Stomach (tissue), 9 donors: Measurements from ENCODE around the gene AKAP6. TPM values are rescaled to one million over a fixed set of nuclear protein-coding genes. Genes with fewer than 3 reads are reported as not detected.

Experiments
- DNase-seq, 2 donors: peaks; one replicate each; pipeline versions ENCODE4 v3.0.0 to v3.0.0-alpha.2; 2013 to 2019
- H3K27ac ChIP-seq, 5 donors: fragments of 200-600 bp in 4 of 5; sonication (generic) in 4 of 5; one replicate each; pipeline ENCODE4 v1.5.1; 2013 to 2019; ENCODE audit warnings: mild to moderate bottlenecking in 1 of 5, moderate library complexity in 1 of 5
- H3K27me3 ChIP-seq, 3 donors: fragments of 200-600 bp; sonication (generic); one replicate each; pipeline ENCODE4 v1.5.1; 2017 to 2019; ENCODE audit warnings: mixed run types in 1 of 3
- H3K36me3 ChIP-seq, 4 donors: fragments of 200-600 bp; sonication (generic); 1 replicate in 3 of 4; 2 replicates in 1 of 4; pipeline ENCODE4 v1.5.1; 2016 to 2019
- H3K4me1 ChIP-seq, 4 donors: fragments of 200-600 bp; sonication (generic); one replicate each; pipeline ENCODE4 v1.5.1; 2016 to 2019
- H3K4me3 ChIP-seq, 4 donors: fragments of 200-600 bp; sonication (generic) in 3 of 4; one replicate each; pipeline ENCODE4 v1.5.1; 2016 to 2019; ENCODE audit warnings: mild to moderate bottlenecking in 1 of 4
- H3K9me3 ChIP-seq, 4 donors: fragments of 200-600 bp; sonication (generic); one replicate each; pipeline ENCODE4 v1.5.1; 2016 to 2019
- CTCF ChIP-seq, 7 experiments: fragments of 450-650 bp in 4 of 7; fragments of 200-600 bp in 3 of 7; sonication (generic) in 3 of 7; IDR thresholded peaks; one replicate each; pipeline ENCODE4 v1.5.1; 2016 to 2019; ENCODE audit warnings: antibody characterized with exemption in 7 of 7, control low read depth in 2 of 7, mild to moderate bottlenecking in 1 of 7
- EP300 ChIP-seq: sonication (generic); formaldehyde crosslinking; IDR thresholded peaks from one replicate; pipeline ENCODE4 v1.6.1; 2017; ENCODE audit warnings: antibody characterized with exemption
- POLR2A ChIP-seq, 4 donors: fragments of 450-650 bp; IDR thresholded peaks; one replicate each; pipeline ENCODE4 v1.6.1; 2016; ENCODE audit warnings: antibody characterized with exemption in 4 of 4, control low read depth in 2 of 4, mild to moderate bottlenecking in 1 of 4, moderate library complexity in 1 of 4
- POLR2AphosphoS5 ChIP-seq, 3 donors: sonication (generic); formaldehyde crosslinking; IDR thresholded peaks; one replicate each; pipeline ENCODE4 v1.6.1; 2016; ENCODE audit warnings: antibody characterized with exemption in 3 of 3
- WGBS, 5 donors: extraction: QIAGEN DNeasy Blood & Tissue Kit in 3 of 5; methylation state at CpG; one replicate each; pipeline versions ENCODE4 v1.1.5 to v1.1.7; 2013 to 2018; 5-methylcytosine and 5-hydroxymethylcytosine counted together
- intact Hi-C: fragments of 100-400 bp; cut with DNase I; formaldehyde crosslinking; loops from one replicate; pipeline ENCODE4 v1.15.1; 2023; ENCODE audit warnings: low total_unique reads
- polyA plus RNA-seq, 3 donors: library from polyadenylated mRNA; stranded (reverse); fragments of 200-250 nt; gene quantifications; one replicate each; pipeline ENCODE4 v1.2.3, GENCODE V29; 2013
- total RNA-seq, 5 donors: library from RNA; depleted of rRNA; stranded (reverse); fragments of >200 nt; gene quantifications; one replicate each; pipeline versions ENCODE4 v1.1.0 to v1.2.3, GENCODE V29; 2014 to 2016
- donor health status: healthy with polysubstance abuse.
- donor health status: Bipolar disorder and iron deficiency.
- donor health status: healthy.

AKAP6 gene
- total and polyA plus RNA-seq, 8 donors: 0.15 to 132 (median 3.3) TPM

GRCh38 chr14:32601069-32601468, 272.0 kb downstream of the AKAP6 start:
- WGBS, 5 donors: 58 to 93% (median 85%) methylated on average over 2 of the region's 2 CpGs
- no peak for DNase-seq
- no peaks in the 10 kb centered on the region for H3K27me3 ChIP-seq
- no peak overlapping the region for H3K27ac ChIP-seq
- H3K36me3 ChIP-seq: no peaks in the 10 kb centered on the region
- H3K9me3 ChIP-seq: no peaks in the 10 kb centered on the region
- H3K4me1 ChIP-seq: no peaks in the 10 kb centered on the region
- no peak overlapping the region for H3K4me3 ChIP-seq
- TF ChIP-seq EP300: no peak
- no peak for TF ChIP-seq POLR2A (IDR thresholded peaks at IDR 0.05)
- TF ChIP-seq POLR2AphosphoS5 (IDR thresholded peaks at IDR 0.05): no peak
- no peak for TF ChIP-seq CTCF (IDR thresholded peaks at IDR 0.05)
- intact Hi-C loops: no loop called here

DNA sequence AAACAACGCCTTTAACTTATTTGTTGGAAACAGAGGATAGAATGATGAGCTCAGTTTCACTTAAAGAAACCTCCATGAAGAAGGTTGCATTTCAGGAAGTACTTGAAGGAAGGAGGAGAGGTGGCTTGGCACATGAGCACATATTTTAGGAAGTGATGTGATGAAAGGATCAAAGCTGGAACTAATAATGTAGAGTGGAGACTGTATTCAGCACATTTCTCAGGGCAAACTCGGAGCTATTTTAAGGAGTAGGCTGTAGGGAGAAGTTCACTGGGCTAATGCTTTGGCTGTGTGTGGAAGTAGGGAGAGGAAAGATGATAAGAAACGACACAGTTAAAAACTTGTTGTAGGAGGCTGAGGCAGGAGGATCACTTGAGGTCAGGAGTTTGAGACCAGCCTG, 272.8 kb downstream of the AKAP6 start:
- TF ChIP-seq CTCF (IDR thresholded peaks at IDR 0.05) (no peak), POLR2AphosphoS5 (IDR thresholded peaks at IDR 0.05) (no peak), POLR2A (IDR thresholded peaks at IDR 0.05) (no peak), EP300 (no peak)
- 52 to 65% (median 60%) methylated on average over 3 of the region's 3 CpGs for WGBS, 5 donors
- no peak overlapping the region for H3K4me3 ChIP-seq
- no peaks in the 10 kb centered on the region for H3K4me1 ChIP-seq
- no peak for DNase-seq
- no peaks in the 10 kb centered on the region for H3K27me3 ChIP-seq
- H3K36me3 ChIP-seq: no peaks in the 10 kb centered on the region
- H3K27ac ChIP-seq: no peak overlapping the region
- intact Hi-C loops: no loop called here
- H3K9me3 ChIP-seq: no peaks in the 10 kb centered on the region

DNA sequence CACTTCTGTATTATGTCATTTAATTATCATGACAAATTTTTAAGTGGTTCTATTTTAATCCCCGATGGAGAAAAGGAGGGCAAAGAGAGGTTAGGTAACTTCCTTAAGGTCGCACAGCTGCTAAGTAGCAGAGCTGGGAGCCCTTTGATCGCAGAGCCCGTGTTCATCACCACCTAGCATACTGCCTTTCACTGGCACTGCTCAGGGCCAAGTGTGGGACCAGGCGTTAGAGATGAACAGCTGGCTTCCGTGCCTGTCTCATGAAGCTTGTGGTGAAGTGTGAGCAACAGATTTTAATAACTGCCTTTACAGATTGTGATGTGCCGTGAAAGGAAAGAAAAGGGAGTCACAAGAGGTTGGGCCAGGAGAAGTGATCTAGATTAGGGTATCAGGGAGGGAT, 273.6 kb downstream of the AKAP6 start:
- WGBS, 5 donors: 80 to 90% (median 88%) methylated on average over 7 of the region's 7 CpGs

DNA sequence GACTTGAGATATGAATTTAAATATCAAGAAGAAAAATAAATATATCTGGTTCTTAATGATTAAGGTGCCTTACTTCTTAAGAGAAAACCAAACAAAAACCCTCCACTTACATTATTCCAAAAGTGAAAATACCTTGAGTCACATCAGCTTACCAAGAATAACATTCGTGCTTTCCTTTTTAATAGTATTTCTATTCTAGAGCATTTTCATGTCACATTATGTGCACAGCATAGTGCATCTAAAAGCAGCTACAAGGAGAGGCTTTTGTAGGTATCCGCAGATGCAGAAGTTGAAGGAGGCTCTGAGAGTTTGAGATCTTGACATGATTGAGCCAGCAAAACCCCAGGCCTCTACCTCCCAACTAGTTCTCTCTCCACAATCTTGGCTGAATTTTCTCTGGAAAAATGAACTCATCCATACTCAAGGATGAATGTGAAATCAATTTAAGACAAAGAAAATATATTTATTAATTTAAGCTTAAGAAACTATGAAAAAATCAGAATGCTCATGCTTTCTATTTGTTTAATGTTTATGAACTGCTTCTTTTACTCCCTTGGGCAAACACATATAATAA, 275.0 kb downstream of the AKAP6 start:
- intact Hi-C loops: no loop called here
- Histone ChIP-seq H3K4me3 (no peak overlapping the region), H3K27me3 (no peaks in the 10 kb centered on the region), H3K27ac (no peak overlapping the region), H3K4me1 (no peaks in the 10 kb centered on the region), H3K9me3 (no peaks in the 10 kb centered on the region), H3K36me3 (no peaks in the 10 kb centered on the region)
- 77 to 94% (median 81%) methylated on average over 2 of the region's 2 CpGs for WGBS, 5 donors
- DNase-seq: no peak
- TF ChIP-seq CTCF (IDR thresholded peaks at IDR 0.05) (no peak), POLR2AphosphoS5 (IDR thresholded peaks at IDR 0.05) (no peak)

More for the DNA sequence above, 273.6 kb downstream of the AKAP6 start:
- no peaks in the 10 kb centered on the region for H3K9me3 ChIP-seq
- intact Hi-C loops: no loop called here
- no peak overlapping the region for H3K27ac ChIP-seq
- no peak for TF ChIP-seq CTCF (IDR thresholded peaks at IDR 0.05)
- TF ChIP-seq EP300: no peak
- no peak for TF ChIP-seq POLR2AphosphoS5 (IDR thresholded peaks at IDR 0.05)
- TF ChIP-seq POLR2A (IDR thresholded peaks at IDR 0.05): no peak
- no peaks in the 10 kb centered on the region for H3K27me3 ChIP-seq
- no peak for DNase-seq
- no peaks in the 10 kb centered on the region for H3K4me1 ChIP-seq
- H3K36me3 ChIP-seq: no peaks in the 10 kb centered on the region
- H3K4me3 ChIP-seq: no peak overlapping the region
